Thymus (tissue), 11 donors: ENCODE data around the gene VTI1A. TPM values are rescaled to one million over a fixed set of nuclear protein-coding genes. Genes with fewer than 3 reads are reported as not detected.

Experiments
- DNase-seq, 9 donors: peaks; one replicate each; pipeline ENCODE4 v3.0.0-alpha.2; 2013; ENCODE audit warnings: low spot score in 9 of 9, low read depth in 6 of 9, missing footprints in 1 of 9
- H3K27ac ChIP-seq, 2 donors: one replicate each; pipeline ENCODE4 v1.5.1; 2013; ENCODE audit warnings: control low read depth in 1 of 2, low read depth in 1 of 2, low read length in 1 of 2, mild to moderate bottlenecking in 1 of 2, moderate library complexity in 1 of 2
- H3K27me3 ChIP-seq, 2 donors: one replicate each; pipeline ENCODE4 v1.5.1; 2013; ENCODE audit warnings: low read length in 1 of 2; ENCODE audit not compliant: control insufficient read depth in 2 of 2, insufficient read depth in 1 of 2
- H3K36me3 ChIP-seq, 2 donors: one replicate each; pipeline ENCODE4 v1.5.1; 2013; ENCODE audit warnings: low read length in 1 of 2, mild to moderate bottlenecking in 1 of 2, moderate library complexity in 1 of 2; ENCODE audit not compliant: control insufficient read depth in 2 of 2, insufficient read depth in 2 of 2
- H3K4me1 ChIP-seq, 2 donors: one replicate each; pipeline ENCODE4 v1.5.1; 2013; ENCODE audit warnings: low read length in 2 of 2; ENCODE audit not compliant: control insufficient read depth in 2 of 2, insufficient read depth in 2 of 2
- H3K4me3 ChIP-seq, 2 donors: one replicate each; pipeline ENCODE4 v1.5.1; 2013; ENCODE audit warnings: low read length in 2 of 2, control low read depth in 1 of 2, mild to moderate bottlenecking in 1 of 2
- H3K9me3 ChIP-seq, 2 donors: one replicate each; pipeline ENCODE4 v1.5.1; 2013; ENCODE audit warnings: low read length in 1 of 2, mild to moderate bottlenecking in 1 of 2; ENCODE audit not compliant: control insufficient read depth in 2 of 2, insufficient read depth in 1 of 2
- WGBS: extraction: QIAGEN DNeasy Blood & Tissue Kit; methylation state at CpG from one replicate; pipeline ENCODE4 v1.1.7; 2013; 5-methylcytosine and 5-hydroxymethylcytosine counted together
- polyA plus RNA-seq: library from polyadenylated mRNA; stranded (reverse); fragments of 200-250 nt; gene quantifications from one replicate; pipeline ENCODE4 v1.2.3, GENCODE V29; 2013
- total RNA-seq: library from RNA; stranded (reverse); fragments of 120-200 nt; gene quantifications from one replicate; pipeline ENCODE4 v1.2.4, GENCODE V29; 2013
- donor health status: healthy.

VTI1A gene
- total and polyA plus RNA-seq, 2 donors = 15.9 to 27.0 TPM

DNA sequence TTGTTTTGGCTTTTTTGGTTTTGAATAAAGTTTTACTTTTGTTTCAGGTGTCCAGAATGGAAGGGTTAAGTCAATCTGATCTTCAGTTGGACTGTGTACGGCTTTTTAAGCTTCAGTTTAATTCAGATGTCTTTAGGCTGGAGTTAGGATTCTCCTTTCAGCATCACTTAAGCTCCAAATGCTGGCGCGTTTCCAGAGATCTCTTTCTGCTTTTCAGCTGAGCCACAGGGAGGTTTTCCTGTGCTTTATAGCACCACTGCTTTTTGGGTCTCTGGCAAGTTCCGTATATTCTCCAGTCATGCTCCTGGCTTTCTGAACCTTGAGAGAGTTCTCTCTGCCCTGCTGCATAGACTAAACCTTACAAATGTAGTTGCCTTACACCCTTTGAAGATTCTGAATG is 60.0 kb downstream of the VTI1A start:
- peak overlapping the region in 1 of 2 donors; percentile 76 for H3K27ac ChIP-seq
- H3K36me3 ChIP-seq = no peaks in the 10 kb centered on the region
- no peaks in the 10 kb centered on the region for H3K27me3 ChIP-seq
- peak in 1 of 9 donors; percentile 5 for DNase-seq
- peaks cover 0 to 6% of the 10 kb centered on the region in 2 donors for H3K4me1 ChIP-seq
- no peaks in the 10 kb centered on the region for H3K9me3 ChIP-seq
- H3K4me3 ChIP-seq = no peak overlapping the region
- WGBS = 64% methylated on average over 4 of the region's 4 CpGs

- H3K27ac ChIP-seq = peak overlapping the region in 1 of 2 donors; percentile 76
- no peaks in the 10 kb centered on the region for H3K36me3 ChIP-seq
- H3K9me3 ChIP-seq = no peaks in the 10 kb centered on the region
- peaks cover 0 to 6% of the 10 kb centered on the region in 2 donors for H3K4me1 ChIP-seq
- no peak overlapping the region for H3K4me3 ChIP-seq
- H3K27me3 ChIP-seq = no peaks in the 10 kb centered on the region
- 83% methylated on average over 4 of the region's 4 CpGs for WGBS
- peak in 5 of 9 donors; percentile 9 to 63 (median 27) for DNase-seq
Measured at GRCh38 chr10:112507988-112508387, 61.0 kb downstream of the VTI1A start.

- Histone ChIP-seq H3K27me3 (no peaks in the 10 kb centered on the region), H3K36me3 (no peaks in the 10 kb centered on the region), H3K4me1 (peaks cover 0 to 6% of the 10 kb centered on the region in 2 donors), H3K27ac (no peak overlapping the region), H3K4me3 (no peak overlapping the region), H3K9me3 (no peaks in the 10 kb centered on the region)
- no peak for DNase-seq
- 98% methylated on average over 4 of the region's 4 CpGs for WGBS
Measured at GRCh38 chr10:112509558-112510291, 62.7 kb downstream of the VTI1A start.

DNA sequence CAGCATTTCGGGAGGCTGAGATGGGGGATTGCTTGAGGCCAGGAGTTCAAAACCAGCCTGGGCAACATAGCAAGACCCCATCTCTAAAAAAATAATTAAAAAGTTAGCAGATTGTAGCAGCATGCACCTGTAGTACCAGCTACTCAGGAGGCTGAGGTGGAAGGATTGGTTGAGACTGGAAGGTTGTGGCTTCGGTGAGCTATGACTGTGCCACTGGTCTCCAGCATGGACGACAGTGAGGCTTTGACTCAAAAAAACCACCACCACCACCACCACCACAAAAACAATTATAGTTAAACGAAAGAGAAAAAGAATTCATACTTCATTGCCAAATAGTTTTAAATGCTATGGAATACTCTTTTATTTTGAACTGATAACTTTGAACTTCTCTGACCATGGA is 63.4 kb downstream of the VTI1A start:
- no peak overlapping the region for H3K4me3 ChIP-seq
- peaks cover 0 to 6% of the 10 kb centered on the region in 2 donors for H3K4me1 ChIP-seq
- no peaks in the 10 kb centered on the region for H3K36me3 ChIP-seq
- no peaks in the 10 kb centered on the region for H3K9me3 ChIP-seq
- no peak overlapping the region for H3K27ac ChIP-seq
- no peaks in the 10 kb centered on the region for H3K27me3 ChIP-seq
- no peak for DNase-seq
- 89% methylated on average over 4 of the region's 4 CpGs for WGBS

GRCh38 chr10:112512294-112512693 is 65.3 kb downstream of the VTI1A start:
- Histone ChIP-seq H3K27ac (no peak overlapping the region), H3K36me3 (no peaks in the 10 kb centered on the region), H3K4me3 (no peak overlapping the region), H3K27me3 (no peaks in the 10 kb centered on the region), H3K4me1 (peaks cover 0 to 5% of the 10 kb centered on the region in 2 donors), H3K9me3 (no peaks in the 10 kb centered on the region)
- 99% methylated on average over 2 of the region's 2 CpGs for WGBS
- no peak for DNase-seq

DNA sequence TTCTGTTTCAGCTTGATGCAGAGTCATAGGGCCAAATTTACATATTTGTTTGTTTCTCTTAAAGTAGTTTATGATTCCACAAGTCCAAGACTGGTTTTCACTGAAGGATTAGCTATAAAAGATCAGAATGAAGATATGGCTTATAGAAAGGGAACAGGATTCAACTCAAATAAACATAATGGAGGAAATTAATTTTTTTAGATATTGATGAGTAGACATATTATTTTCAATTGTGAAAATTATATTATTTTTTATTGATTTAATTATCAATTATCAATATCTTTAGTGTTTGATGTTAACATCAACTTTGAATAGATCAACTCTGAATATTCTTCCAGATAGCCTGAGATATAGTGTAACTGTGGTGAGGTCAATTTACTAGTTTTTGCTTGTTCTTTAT is 68.1 kb downstream of the VTI1A start:
- Histone ChIP-seq H3K4me1 (no peaks in the 10 kb centered on the region), H3K4me3 (no peak overlapping the region), H3K27me3 (no peaks in the 10 kb centered on the region), H3K9me3 (no peaks in the 10 kb centered on the region), H3K36me3 (no peaks in the 10 kb centered on the region), H3K27ac (no peak overlapping the region)
- no peak for DNase-seq

DNA sequence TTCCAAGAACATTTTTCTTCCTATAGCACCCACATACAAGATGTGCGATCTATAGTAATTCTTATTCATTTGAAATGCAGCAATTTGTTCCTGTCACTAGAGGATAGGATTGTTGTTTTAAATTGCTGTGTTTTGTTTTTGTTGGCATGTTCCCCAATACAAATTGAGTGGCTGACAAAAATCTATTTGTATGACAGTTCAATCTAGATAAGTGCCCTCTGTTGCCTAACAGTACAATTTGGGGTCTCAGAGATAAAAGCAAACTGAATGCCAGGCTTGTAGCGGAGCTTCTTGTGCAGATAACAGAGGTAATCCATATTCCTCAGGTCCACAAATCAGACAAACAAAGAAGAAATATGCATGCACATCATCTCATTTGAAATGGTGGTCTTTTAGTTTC is 68.8 kb downstream of the VTI1A start:
- DNase-seq = no peak
- WGBS = 71% methylated on average over 2 of the region's 2 CpGs
- Histone ChIP-seq H3K4me1 (no peaks in the 10 kb centered on the region), H3K4me3 (no peak overlapping the region), H3K27ac (no peak overlapping the region), H3K27me3 (no peaks in the 10 kb centered on the region), H3K9me3 (no peaks in the 10 kb centered on the region), H3K36me3 (no peaks in the 10 kb centered on the region)

DNA sequence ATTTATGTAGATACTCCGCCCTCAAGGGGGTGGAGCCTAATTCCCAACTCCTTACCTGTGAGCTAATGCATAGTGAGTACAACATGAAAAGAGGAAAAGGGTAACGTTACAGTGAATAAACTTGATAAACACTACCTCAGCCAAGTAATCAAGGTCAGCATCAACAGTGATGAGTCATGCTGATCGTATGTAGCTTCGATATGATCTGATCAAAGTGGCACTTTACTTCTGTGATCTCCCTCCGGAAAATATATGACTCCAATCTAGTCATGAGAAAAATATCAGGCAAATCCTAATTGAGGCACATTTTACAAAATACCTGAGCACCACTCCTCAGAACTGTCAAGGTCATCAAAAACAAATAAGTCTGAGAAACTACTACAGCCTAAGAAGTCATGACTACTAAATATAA is 70.4 kb downstream of the VTI1A start:
- Histone ChIP-seq H3K4me3 (no peak overlapping the region), H3K27me3 (no peaks in the 10 kb centered on the region), H3K27ac (no peak overlapping the region), H3K4me1 (no peaks in the 10 kb centered on the region), H3K9me3 (no peaks in the 10 kb centered on the region), H3K36me3 (no peaks in the 10 kb centered on the region)
- 96% methylated on average over 5 of the region's 5 CpGs for WGBS
- DNase-seq = no peak

DNA sequence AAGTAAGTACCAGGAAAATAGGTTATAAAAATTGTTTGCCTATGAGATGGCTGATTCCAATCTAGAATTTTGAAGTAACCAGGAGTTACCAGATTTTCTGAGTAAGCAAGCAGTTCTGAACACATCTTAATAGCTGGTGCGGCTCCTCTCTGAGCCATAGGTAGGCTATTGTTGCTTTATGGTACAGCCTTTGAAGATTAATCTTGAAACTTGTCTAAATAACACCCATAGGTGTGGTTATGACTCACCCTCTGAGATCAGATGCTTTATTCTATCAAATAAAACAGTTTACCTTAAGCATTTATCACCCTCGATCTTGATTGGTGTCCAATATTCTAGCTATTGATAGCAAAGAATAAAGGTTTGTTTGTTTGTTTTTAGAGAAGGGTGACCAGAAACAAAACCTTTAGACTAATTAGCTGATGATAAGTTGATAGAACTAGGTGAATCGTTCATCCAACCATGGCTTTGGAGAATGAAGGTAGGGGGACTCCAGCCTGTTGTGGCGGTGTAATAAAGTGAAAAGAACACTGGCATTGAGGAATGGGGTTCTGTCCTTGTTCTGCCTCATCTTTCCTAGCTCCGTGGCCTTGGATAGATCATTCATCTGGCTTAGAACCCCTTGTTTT is 72.2 kb downstream of the VTI1A start:
- DNase-seq = no peak
- H3K27me3 ChIP-seq = no peaks in the 10 kb centered on the region
- H3K27ac ChIP-seq = no peak overlapping the region
- H3K36me3 ChIP-seq = no peaks in the 10 kb centered on the region
- no peak overlapping the region for H3K4me3 ChIP-seq
- WGBS = 98% methylated on average over 5 of the region's 5 CpGs
- H3K9me3 ChIP-seq = no peaks in the 10 kb centered on the region
- H3K4me1 ChIP-seq = no peaks in the 10 kb centered on the region
